ENCODE data around the gene FAM209B.

DNA sequence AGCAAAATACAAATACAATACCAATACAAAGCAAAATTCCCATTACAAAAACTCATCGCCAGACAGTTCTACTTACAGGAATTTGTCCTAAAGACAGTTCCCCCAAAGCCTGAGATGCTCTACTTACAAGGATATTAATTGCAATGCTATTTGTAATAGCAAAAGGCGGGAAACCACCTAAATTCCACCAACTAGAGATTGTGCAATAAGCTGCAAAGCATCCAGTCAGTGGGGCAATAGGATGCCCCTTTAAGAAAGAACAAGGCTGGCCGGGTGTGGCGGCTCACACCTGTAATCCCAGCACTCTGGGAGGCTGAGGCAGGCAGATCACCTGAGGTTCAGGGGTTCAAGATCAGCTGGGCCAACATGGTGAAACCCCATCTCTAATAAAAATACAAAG is 39.1 kb downstream of the FAM209B start:
- TF ChIP-seq POLR2AphosphoS5 (IDR thresholded peaks at IDR 0.05; ENCODE audit: borderline replicate concordance, low read depth, low read length) = no peak
- no peak for TF ChIP-seq EZH2 (IDR thresholded peaks at IDR 0.05)
